Endothelial cell of umbilical vein (primary cell): Measurements from ENCODE around the gene KCTD10. TPM values are rescaled to one million over a fixed set of nuclear protein-coding genes. Genes with fewer than 3 reads are reported as not detected.

ENCODE experiments used
- BruUV-seq: library from RNA; stranded (reverse); fragments of 400-500 nt; replicated peaks from 2 replicates; lab custom pipeline; 2021; lab: Mats Ljungman, UMichigan
- CTCF ChIA-PET: fragments of 300-600, 350-600 bp; sonication (Branson Sonifier 250); formaldehyde crosslinking; loops from one replicate; lab custom pipeline; 2021; ENCODE audit warnings: antibody characterized with exemption, inconsistent platforms; lab: Charles Lee
- POLR2A ChIA-PET: fragments of 300-600, 350-600 bp; sonication (Branson Sonifier 250); formaldehyde crosslinking; loops from one replicate; lab custom pipeline; 2021; ENCODE audit warnings: antibody characterized with exemption, inconsistent platforms; lab: Charles Lee
- DNase-seq: peaks from one replicate; pipeline ENCODE4 v3.0.0-alpha.2; 2011; ENCODE audit warnings: low read depth, low spot score
- FAIRE-seq: peaks from 2 replicates; lab custom pipeline; 2011; peaks lifted over from hg19 to GRCh38; lab: Jason Lieb, UNC
- H2AFZ ChIP-seq: 2 replicates; pipeline ENCODE4 v1.6.0; 2012; ENCODE audit warnings: low read depth, low read length, control low read depth, inconsistent platforms
- H3K27ac ChIP-seq: 2 replicates; pipeline ENCODE4 v1.5.1; 2011; ENCODE audit warnings: low read depth, mild to moderate bottlenecking, control low read depth, low read length, moderate library complexity; ENCODE audit not compliant: insufficient read depth
- H3K27me3 ChIP-seq, 2 experiments: 2 replicates each; pipeline versions ENCODE4 v1.6.0 to v1.6.1; 2011; ENCODE audit warnings: low read length in 2 of 2, mixed read lengths in 1 of 2; ENCODE audit not compliant: control insufficient read depth in 2 of 2, insufficient read depth in 2 of 2
- H3K36me3 ChIP-seq, 2 experiments: 2 replicates in 1 of 2; 3 replicates in 1 of 2; pipeline ENCODE4 v1.5.1; 2011; ENCODE audit warnings: low read length in 2 of 2, mild to moderate bottlenecking in 1 of 2, moderate library complexity in 1 of 2; ENCODE audit not compliant: control insufficient read depth in 2 of 2, insufficient read depth in 2 of 2; ENCODE audit errors: extremely low read depth in 1 of 2
- H3K4me1 ChIP-seq: 3 replicates; pipeline ENCODE4 v1.5.1; 2011; ENCODE audit warnings: mild to moderate bottlenecking, low read length; ENCODE audit not compliant: control insufficient read depth, insufficient read depth; ENCODE audit errors: extremely low read depth
- H3K4me2 ChIP-seq: 2 replicates; pipeline ENCODE4 v1.6.1; 2011; ENCODE audit warnings: low read length, control low read depth, mixed read lengths; ENCODE audit not compliant: insufficient read depth
- H3K4me3 ChIP-seq, 3 experiments: fragments of 200-600 bp in 1 of 3; sonication (generic), shearing (Covaris generic) in 1 of 3; replicated peaks in 1 of 3; 2 replicates each; pipeline ENCODE4 v1.5.1; 2011 to 2016; ENCODE audit warnings: control low read depth in 3 of 3, low read length in 3 of 3, mild to moderate bottlenecking in 2 of 3, inconsistent platforms in 1 of 3, low read depth in 1 of 3, moderate library complexity in 1 of 3; ENCODE audit not compliant: insufficient read depth in 1 of 3
- H3K79me2 ChIP-seq: 2 replicates; pipeline ENCODE4 v1.6.0; 2012; ENCODE audit warnings: low read length, inconsistent platforms; ENCODE audit not compliant: control insufficient read depth, insufficient read depth
- H3K9ac ChIP-seq: replicated peaks from 2 replicates; pipeline ENCODE3; 2011; ENCODE audit warnings: low read length, control low read depth; ENCODE audit not compliant: insufficient read depth; ENCODE audit errors: extremely low read depth
- H3K9me1 ChIP-seq: replicated peaks from 3 replicates; pipeline ENCODE4 v1.6.0; 2011; ENCODE audit warnings: mild to moderate bottlenecking, low read length; ENCODE audit not compliant: control insufficient read depth, insufficient read depth; ENCODE audit errors: extremely low read depth
- H3K9me3 ChIP-seq: replicated peaks from 2 replicates; pipeline ENCODE4 v1.5.1; 2012; ENCODE audit warnings: low read length, inconsistent platforms; ENCODE audit not compliant: control insufficient read depth, insufficient read depth
- H4K20me1 ChIP-seq: replicated peaks from 2 replicates; pipeline ENCODE3; 2011; ENCODE audit warnings: mild to moderate bottlenecking, low read length; ENCODE audit not compliant: control insufficient read depth, insufficient read depth; ENCODE audit errors: extremely low read depth
- CTCF ChIP-seq, 2 donors: IDR thresholded peaks; 1 replicate in 1 of 2; 2 replicates in 1 of 2; pipeline ENCODE4 v1.5.1; 2011; ENCODE audit warnings: low read length in 2 of 2, mild to moderate bottlenecking in 2 of 2, moderate library complexity in 2 of 2, control low read depth in 1 of 2, inconsistent platforms in 1 of 2, low read depth in 1 of 2; ENCODE audit not compliant: insufficient read depth in 1 of 2; ENCODE audit errors: extremely low read depth in 1 of 2
- EZH2 ChIP-seq: IDR thresholded peaks from 2 replicates; pipeline ENCODE4 v1.6.1; 2012; ENCODE audit warnings: borderline replicate concordance, low read depth, mild to moderate bottlenecking, moderate library complexity, low read length, inconsistent platforms; ENCODE audit not compliant: severe bottlenecking
- FOS ChIP-seq: IDR thresholded peaks from 2 replicates; pipeline ENCODE4 v1.6.1; 2011; ENCODE audit warnings: mild to moderate bottlenecking, low read length, moderate library complexity, borderline replicate concordance; ENCODE audit not compliant: insufficient read depth
- GATA2 ChIP-seq: IDR thresholded peaks from 2 replicates; pipeline ENCODE4 v1.7.0; 2011; ENCODE audit warnings: low read depth, mild to moderate bottlenecking, moderate library complexity, mixed read lengths, low read length; ENCODE audit not compliant: insufficient read length, insufficient read depth
- JUN ChIP-seq: IDR thresholded peaks from 2 replicates; pipeline ENCODE4 v1.6.1; 2011; ENCODE audit warnings: borderline replicate concordance, low read depth; ENCODE audit not compliant: insufficient read length, insufficient read depth
- MYC ChIP-seq: IDR thresholded peaks from one replicate; pipeline ENCODE4 v1.6.1; 2011; ENCODE audit warnings: mild to moderate bottlenecking, low read depth, low read length
- POLR2A ChIP-seq: IDR thresholded peaks from 2 replicates; pipeline ENCODE4 v1.6.1; 2012; ENCODE audit warnings: low read depth, mild to moderate bottlenecking, control low read depth, low read length
- POLR2AphosphoS5 ChIP-seq: IDR thresholded peaks from 2 replicates; pipeline ENCODE4 v1.6.1; 2012; ENCODE audit warnings: low read depth, mild to moderate bottlenecking, control low read depth, low read length, moderate library complexity; ENCODE audit not compliant: insufficient read depth
- dilution Hi-C: fragments of 300-500 bp; cut with MboI; formaldehyde crosslinking; loops from one replicate; pipeline ENCODE4 v1.15.0; 2019; ENCODE audit warnings: low sequenced_read_pairs; ENCODE audit not compliant: extremely low pct_ligation_motif_present
- intact Hi-C: fragments of 100-400 bp; cut with micrococcal nuclease; formaldehyde crosslinking; loops from one replicate; pipeline ENCODE4 v1.10.0; 2022
- polyA plus RNA-seq, 4 experiments: library from polyadenylated mRNA; depleted of rRNA in 3 of 4; stranded (reverse) in 3 of 4; unstranded in 1 of 4; fragments of >200 nt; gene quantifications; 2 replicates each; pipeline versions ENCODE4 v1.2.1 to v1.2.3, GENCODE V29; 2011 to 2012; ENCODE audit warnings: missing spikeins in 1 of 4
- total RNA-seq: library from RNA; stranded (reverse); gene quantifications from 2 replicates; pipeline ENCODE4 v1.2.3, GENCODE V29; 2021

The KCTD10 gene
- total and polyA plus RNA-seq, 2 donors (not counting 3 experiments of a cell fraction or from before 2014, with no cell fraction given): 101 to 112 TPM

- TF ChIP-seq POLR2A: no peak
- TF ChIP-seq GATA2: no peak
- TF ChIP-seq MYC: no peak
- no peak for TF ChIP-seq POLR2AphosphoS5
- no peak for TF ChIP-seq JUN
- no peak for TF ChIP-seq CTCF (IDR thresholded peaks at IDR 0.05; ENCODE audit: extremely low read depth in 1 of 2, insufficient read depth in 1 of 2, low read depth in 1 of 2, low read length in 2 of 2)
- TF ChIP-seq FOS: no peak
- TF ChIP-seq EZH2: no peak
- no peaks in the 10 kb centered on the region for H4K20me1 ChIP-seq
- no peak overlapping the region for H3K27ac ChIP-seq
- no peaks in the 10 kb centered on the region for H3K9me1 ChIP-seq
- no peak overlapping the region for H3K4me2 ChIP-seq
- H3K4me3 ChIP-seq: no peak overlapping the region
- dilution Hi-C loops (no loop called here), intact Hi-C loops (no loop called here)
- H3K36me3 ChIP-seq: peaks cover 11 to 49% of the 10 kb centered on the region in 2 experiments
- no peaks in the 10 kb centered on the region for H3K4me1 ChIP-seq
- H3K9ac ChIP-seq: no peak overlapping the region
- CTCF ChIA-PET: interaction anchor here (1.5 to 2.0 kb wide), 2 partner anchors 71 to 75 kb away, joined by 3 to 7 read pairs; no protein-coding TSS in a partner anchor
- FAIRE-seq (no peak), DNase-seq (no peak)
- H3K27me3 ChIP-seq: no peaks in the 10 kb centered on the region
- H3K79me2 ChIP-seq: no peaks in the 10 kb centered on the region
- H2AFZ ChIP-seq: no peak overlapping the region
- no peaks in the 10 kb centered on the region for H3K9me3 ChIP-seq
- POLR2A ChIA-PET: no interaction called here
- no TSS peak for BruUV-seq
Measured at GRCh38 chr12:109503611-109504010, 26.5 kb upstream of the KCTD10 start.
